Hematopoietic multipotent progenitor cell treated with erythropoietin and hydrocortisone succinate and interleukin-3 and kit ligand, for 15 days (in vitro differentiated cells): ENCODE results near the gene MAU2.
A peak's percentile ranks its signal among the peaks of the same experiment; 100 is the strongest.
"Not testable (repeated sequence)": the region's sequence is repeated elsewhere in the genome, so short reads cannot be mapped to it uniquely, and the experiment has no call there.

Source experiments
- DNase-seq: peaks from one replicate; pipeline ENCODE4 v3.0.0-alpha.2; 2015; ENCODE audit warnings: low spot score

Gene MAU2

DNA sequence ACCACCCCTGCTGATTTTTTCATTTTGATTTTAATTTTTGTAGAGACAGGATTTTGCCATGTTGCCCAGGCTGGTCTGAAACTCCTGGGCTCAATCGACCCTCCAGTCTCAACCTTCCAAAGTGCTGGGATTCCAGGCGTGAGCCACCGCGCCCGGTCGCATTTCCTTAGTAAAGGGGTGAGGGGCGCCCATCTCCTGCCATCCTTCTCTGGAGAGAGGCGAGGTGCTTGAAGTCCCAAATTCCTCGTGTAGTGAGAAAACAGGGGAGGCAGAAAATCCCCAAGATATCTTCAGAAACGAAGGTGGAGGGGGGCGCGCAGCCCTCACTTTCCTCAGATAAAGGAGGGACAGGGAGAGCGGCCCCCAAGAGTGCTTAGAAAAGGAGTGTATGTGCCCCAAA, 63.9 kb downstream of the MAU2 start:
- DNase-seq, result no peak

DNA sequence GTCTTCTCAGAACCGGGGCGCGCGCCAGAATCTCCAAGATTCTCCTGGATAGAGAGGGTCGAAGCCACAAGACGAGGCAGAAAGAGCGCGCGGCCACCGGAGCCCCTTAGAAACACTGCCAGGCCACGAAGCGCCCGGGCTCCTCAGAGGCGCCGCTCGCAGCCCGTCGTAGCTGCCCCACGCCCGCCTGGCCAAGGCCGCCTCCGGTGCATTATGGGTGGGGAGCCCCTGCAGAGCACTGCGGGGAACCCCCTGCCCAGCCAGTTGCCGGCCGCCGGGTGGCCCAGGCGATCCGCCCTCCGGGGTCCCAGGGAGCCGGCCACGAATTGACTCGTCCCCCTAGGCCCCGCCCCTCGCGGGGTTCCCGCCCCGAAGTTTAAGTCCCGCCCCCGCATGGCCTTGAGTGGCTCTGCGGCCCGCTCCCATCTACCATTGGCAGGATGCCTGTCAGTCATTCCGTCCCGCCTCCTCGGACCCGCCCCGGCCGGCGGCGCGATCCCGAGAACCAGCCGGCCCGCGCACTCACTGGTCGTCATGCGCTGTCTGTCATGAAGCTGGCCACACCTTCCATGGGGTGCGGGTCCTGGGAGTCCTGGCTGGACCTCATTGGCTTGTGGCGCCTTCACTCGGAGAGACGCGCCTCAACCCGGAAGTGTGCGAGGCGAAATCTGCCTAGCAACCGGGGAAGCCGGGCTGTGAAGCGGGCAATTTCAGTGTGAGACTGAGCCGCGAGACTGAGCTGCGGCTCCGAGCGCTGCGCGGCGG, 64.7 kb downstream of the MAU2 start:
- DNase-seq, result peak; percentile 99

GRCh38 chr19:19385896-19386869, 65.6 kb downstream of the MAU2 start:
- DNase-seq, result no peak

- DNase-seq, result no peak
These were observed 66.5 kb downstream of the MAU2 start for GRCh38 chr19:19387108-19387507.

- no peak for DNase-seq
These were observed 68.2 kb downstream of the MAU2 start for GRCh38 chr19:19388568-19389555.

DNA sequence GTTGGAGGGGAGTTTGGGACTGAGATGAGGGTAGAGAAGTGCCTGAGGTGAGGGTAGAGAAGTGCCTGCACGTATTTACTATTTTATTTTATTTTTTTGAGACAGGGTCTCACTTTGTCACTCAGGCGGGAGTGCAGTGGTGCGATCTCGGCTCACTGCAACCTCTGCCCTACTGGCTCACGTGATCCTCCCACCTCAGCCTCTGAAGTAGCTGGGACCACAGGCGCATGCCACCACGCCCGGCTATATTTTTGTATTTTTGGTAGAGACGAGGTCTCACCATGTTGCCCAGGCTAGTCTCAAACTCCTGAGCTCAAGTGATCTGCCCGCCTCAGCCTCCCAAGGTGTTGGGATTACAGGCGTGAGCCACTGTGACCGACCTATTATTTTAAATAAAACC, 69.1 kb downstream of the MAU2 start:
- DNase-seq, result not testable (repeated sequence)

DNA sequence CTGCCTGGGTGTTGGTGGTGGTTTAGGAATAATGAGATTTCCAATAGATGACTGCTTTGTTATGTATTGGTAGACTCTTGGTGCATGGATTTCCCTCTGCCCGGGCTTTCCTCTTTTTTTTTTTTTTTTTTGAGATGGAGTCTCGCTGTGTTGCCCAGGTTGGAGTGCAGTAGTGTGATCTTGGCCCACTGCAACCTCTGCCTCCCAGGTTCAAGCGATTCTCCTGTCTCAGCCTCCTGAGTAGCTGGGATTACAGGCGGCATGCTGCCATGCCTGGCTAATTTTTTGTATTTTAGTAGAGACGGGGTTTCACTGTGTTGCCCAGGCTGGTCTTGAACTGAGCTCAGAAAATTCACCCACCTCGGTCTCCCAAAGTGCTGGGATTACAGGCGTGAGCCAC, 73.7 kb downstream of the MAU2 start:
- DNase-seq, result not testable (repeated sequence)

DNA sequence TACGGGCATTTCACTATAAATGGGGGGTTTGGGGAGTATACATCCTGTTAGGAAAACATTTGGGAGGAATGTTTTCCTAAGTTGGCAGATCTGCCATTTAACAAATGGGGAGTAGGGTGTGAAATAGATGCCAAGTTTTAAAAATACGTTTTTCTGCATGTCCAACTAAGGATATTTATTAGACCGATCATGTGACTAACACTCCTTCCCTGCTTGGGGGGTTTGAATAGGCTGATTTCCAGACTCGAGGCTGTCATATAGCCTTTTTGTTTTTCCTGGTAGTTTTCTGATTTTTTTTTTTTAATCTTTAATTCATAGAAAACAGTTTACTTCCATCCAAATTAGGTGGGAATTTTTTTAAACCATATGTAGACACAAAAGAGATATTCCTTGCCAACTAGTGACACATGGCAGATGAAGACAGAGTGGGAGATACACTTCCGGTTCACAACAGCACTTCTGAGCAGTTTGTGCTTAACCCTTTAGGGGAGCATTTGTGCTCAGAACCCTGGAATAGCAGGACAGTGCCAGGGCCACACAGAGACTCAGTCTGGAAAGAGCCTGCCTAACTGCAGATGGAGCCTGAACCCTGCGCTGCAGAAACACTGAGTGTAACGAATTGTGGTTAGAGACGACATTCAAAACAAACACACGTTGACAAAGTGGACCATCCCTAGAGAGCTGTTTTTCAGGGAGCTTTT, 79.3 kb downstream of the MAU2 start:
- no peak for DNase-seq

- DNase-seq, result no peak
These were observed 82.2 kb downstream of the MAU2 start for GRCh38 chr19:19402656-19403372.

DNA sequence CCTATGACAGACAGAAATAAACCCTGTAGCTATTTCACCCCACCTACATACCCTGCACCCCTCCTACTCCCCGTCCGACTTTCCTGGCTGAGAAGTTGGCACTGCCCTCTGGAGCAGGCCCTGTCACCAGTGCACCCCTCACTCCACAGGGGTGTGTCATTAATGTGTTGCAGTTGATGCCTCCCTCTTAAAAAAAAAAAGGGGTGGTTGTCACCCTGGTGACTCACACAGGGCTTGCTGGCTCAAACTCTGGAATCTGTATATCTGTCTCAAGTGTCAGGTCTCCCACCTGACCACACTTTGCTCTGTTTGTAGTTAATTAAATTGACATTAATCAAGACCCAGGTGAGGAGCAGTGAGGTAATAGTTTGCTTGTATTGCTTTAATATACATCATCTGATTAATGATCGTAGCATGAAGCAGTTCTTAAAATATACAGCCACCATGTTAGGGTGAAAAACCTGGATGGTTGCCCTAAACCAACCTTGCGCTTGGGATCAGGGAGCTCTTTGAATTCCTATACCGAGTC, 82.8 kb downstream of the MAU2 start:
- peak; percentile 81 for DNase-seq

DNA sequence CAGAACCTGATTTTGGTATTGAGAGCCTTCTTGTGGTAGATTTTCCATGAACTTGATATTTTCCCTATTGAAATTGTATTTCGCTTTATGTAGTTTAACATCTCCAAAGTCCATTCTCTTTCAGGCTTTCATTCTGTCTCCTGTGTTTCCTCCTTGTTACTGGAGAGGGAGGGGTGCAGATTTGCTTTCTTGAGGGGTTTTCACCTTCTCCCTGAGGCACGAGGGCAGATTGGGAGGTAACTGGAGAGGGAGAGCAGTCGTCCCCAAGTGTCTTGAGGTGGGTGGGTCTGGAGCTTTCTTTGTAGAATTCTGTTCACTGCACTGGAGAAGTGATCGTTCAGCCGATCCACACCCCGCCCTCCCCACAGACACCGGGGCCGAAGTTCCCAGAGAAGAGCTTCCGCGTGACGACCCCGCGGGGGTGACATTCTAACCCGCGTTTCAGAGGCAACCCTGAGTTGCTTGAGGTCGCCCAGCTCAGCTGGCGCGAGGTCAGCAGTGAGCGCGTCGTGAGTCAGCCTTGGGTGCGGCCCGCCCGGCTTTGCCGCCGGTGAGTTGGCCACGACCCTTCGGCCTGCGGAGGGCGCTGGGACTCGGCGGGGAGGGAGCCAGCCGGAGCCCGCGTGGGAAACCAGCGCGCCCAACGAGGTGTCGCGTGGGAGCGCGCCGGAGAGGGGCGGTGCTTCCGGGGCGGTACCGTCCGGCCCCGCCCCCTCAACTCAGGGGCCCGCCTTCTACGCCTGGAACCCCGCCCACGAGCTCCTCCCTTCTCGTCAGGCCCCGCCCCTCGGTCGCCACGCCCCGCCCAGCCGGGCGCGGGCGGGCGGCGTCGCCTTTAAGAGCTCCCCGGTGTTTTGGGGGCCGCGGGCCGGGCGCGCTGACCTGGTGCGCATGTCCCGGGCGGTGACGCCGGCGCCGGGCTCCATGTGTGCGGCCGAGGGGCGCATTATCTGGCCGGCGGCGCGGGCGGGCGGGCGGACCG, 84.5 kb downstream of the MAU2 start, which contains the start of gene GATAD2A:
GATAD2A (plus strand) TSS at position 797 of the 982 bp plus-strand sequence. CDS start 59,671 bp downstream, outside the sequence.
- peak; percentile 94 for DNase-seq

DNA sequence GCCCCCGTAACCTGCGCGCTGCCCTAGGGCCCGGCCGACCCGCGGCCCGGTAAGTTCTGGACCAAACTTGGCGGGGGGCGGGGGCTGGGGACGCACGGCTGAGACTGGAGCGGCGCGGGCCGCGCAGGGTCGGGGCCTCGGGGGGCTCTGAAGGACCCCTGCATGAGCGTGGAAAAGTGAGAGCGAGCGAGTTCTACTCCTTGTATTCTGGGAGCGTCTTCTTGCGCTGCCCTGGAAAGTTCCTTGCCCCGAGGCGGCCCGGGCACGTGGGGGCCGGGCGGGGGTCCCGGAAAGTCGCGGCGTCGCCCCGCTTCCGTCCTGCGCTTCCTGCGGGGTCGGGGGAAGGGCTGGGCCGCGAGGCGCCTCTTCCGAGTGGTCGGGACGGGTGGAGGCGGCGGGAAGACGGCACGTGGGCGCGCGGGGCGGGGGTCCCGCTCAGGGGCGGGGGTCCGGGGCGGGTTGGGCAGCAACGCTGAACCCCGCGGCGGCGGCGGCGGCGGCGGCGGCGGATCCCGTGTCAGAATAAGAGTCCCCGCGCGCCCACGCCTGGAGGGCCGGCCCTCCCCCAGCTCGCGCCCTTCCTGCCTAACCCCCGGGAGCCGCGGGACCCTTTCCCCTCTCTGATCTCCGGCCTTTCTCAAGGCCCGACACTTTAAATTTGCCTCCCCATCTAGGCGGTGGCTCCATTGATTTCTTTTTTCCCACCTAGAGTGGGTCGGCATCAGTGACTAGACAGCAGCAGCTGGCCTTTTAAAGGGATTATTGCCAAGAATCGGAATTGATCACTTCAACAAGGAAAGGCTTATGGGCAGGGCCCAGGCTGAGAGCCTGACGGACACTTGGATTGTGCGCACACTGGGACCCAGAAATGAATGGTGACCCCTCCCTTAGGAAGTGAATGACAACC, 85.6 kb downstream of the MAU2 start:
- peak; percentile 60 for DNase-seq

GRCh38 chr19:19406878-19407632, 86.4 kb downstream of the MAU2 start:
- peak; percentile 72 for DNase-seq

- DNase-seq, result no peak
These were observed 87.0 kb downstream of the MAU2 start for GRCh38 chr19:19407633-19407930.
